GM23248 (cell line): ENCODE data around the gene LYSMD3. TPM values are rescaled to one million over a fixed set of nuclear protein-coding genes. Genes with fewer than 3 reads are reported as not detected.

Experiments
- DNase-seq: peaks from one replicate; pipeline ENCODE4 v3.0.0-alpha.2; 2015
- H2AFZ ChIP-seq: fragments of 200-600 bp; sonication (generic); 2 replicates; pipeline ENCODE4 v1.6.1; 2016; ENCODE audit warnings: antibody characterized with exemption
- H3F3A ChIP-seq: fragments of 200-600 bp; sonication (generic); 2 replicates; pipeline ENCODE4 v1.6.1; 2016; ENCODE audit warnings: mild to moderate bottlenecking, antibody characterized with exemption, mixed run types; ENCODE audit not compliant: insufficient read depth
- H3K27ac ChIP-seq: fragments of 200-600 bp; sonication (generic); 2 replicates; pipeline ENCODE4 v1.5.1; 2016; ENCODE audit warnings: mild to moderate bottlenecking
- H3K27me3 ChIP-seq: fragments of 200-600 bp; sonication (generic); replicated peaks from 2 replicates; pipeline ENCODE4 v1.6.1; 2016; ENCODE audit warnings: mild to moderate bottlenecking; ENCODE audit not compliant: insufficient read depth
- H3K36me3 ChIP-seq: fragments of 200-600 bp; sonication (generic); 2 replicates; pipeline ENCODE4 v1.6.1; 2016; ENCODE audit warnings: low read depth, mild to moderate bottlenecking
- H3K4me1 ChIP-seq: fragments of 200-600 bp; sonication (generic); 2 replicates; pipeline ENCODE4 v1.6.1; 2016; ENCODE audit warnings: mild to moderate bottlenecking; ENCODE audit not compliant: insufficient read depth
- H3K4me2 ChIP-seq: fragments of 200-600 bp; sonication (generic); one replicate; pipeline ENCODE4 v1.6.1; 2016; ENCODE audit warnings: mild to moderate bottlenecking; ENCODE audit not compliant: unreplicated experiment
- H3K4me3 ChIP-seq: fragments of 200-600 bp; sonication (generic); 2 replicates; pipeline ENCODE4 v1.5.1; 2016; ENCODE audit warnings: mild to moderate bottlenecking
- H3K79me2 ChIP-seq: fragments of 200-600 bp; sonication (generic); 2 replicates; pipeline ENCODE4 v1.6.1; 2016; ENCODE audit warnings: mild to moderate bottlenecking; ENCODE audit not compliant: insufficient read depth
- H3K9ac ChIP-seq: fragments of 200-600 bp; sonication (generic); 2 replicates; pipeline ENCODE4 v1.6.1; 2016; ENCODE audit warnings: mild to moderate bottlenecking
- H3K9me2 ChIP-seq: fragments of 200-600 bp; sonication (generic); 2 replicates; pipeline ENCODE4 v1.6.1; 2016; ENCODE audit warnings: mixed run types, mild to moderate bottlenecking, moderate library complexity; ENCODE audit not compliant: insufficient read depth
- H3K9me3 ChIP-seq: fragments of 200-600 bp; sonication (generic); one replicate; pipeline ENCODE4 v1.6.1; 2017; ENCODE audit warnings: low read depth
- H4K20me1 ChIP-seq: fragments of 200-600 bp; sonication (generic); 2 replicates; pipeline ENCODE4 v1.6.0; 2016; ENCODE audit not compliant: insufficient read depth
- EZH2 ChIP-seq: fragments of 200-600 bp; sonication (generic); IDR thresholded peaks from 2 replicates; pipeline ENCODE4 v1.6.1; 2018; ENCODE audit warnings: antibody characterized with exemption, mild to moderate bottlenecking; ENCODE audit not compliant: insufficient read depth, poor library complexity, severe bottlenecking
- EZH2phosphoT487 ChIP-seq: fragments of 200-600 bp; sonication (generic); IDR thresholded peaks from 2 replicates; pipeline ENCODE4 v1.6.1; 2018; ENCODE audit warnings: antibody characterized with exemption, moderate library complexity, mild to moderate bottlenecking, low read depth; ENCODE audit not compliant: insufficient read depth
- WGBS, 2 experiments: methylation state at CpG; one replicate each; pipeline ENCODE4 v1.1.6; 2015 to 2017; ENCODE audit warnings: low lambda C conversion rate in 2 of 2, low coverage in 1 of 2; ENCODE audit errors: missing lambda C conversion rate in 2 of 2; 5-methylcytosine and 5-hydroxymethylcytosine counted together
- in situ Hi-C: fragments of 300-500 bp; cut with MboI; formaldehyde crosslinking; loops from 2 replicates; pipeline ENCODE4 v1.15.0; 2020
- polyA plus RNA-seq: library from polyadenylated mRNA; unstranded; fragments of >200 nt; fragmentation: Nextera tagmentation; extraction: Ambion mirVana; gene quantifications from 2 replicates; pipeline ENCODE4 v1.2.1, GENCODE V29; 2016
- total RNA-seq: library from RNA; depleted of rRNA; stranded (reverse); fragments of >200 nt; shearing (Covaris generic); gene quantifications from 2 replicates; pipeline ENCODE4 v1.2.3, GENCODE V29; 2014

Gene LYSMD3
- total and polyA plus RNA-seq, 2 experiments from 2014 or later: 20.1 to 22.6 TPM

- H3K4me3 ChIP-seq: no peak overlapping the region
- no peak for DNase-seq
- no peaks in the 10 kb centered on the region for H3F3A ChIP-seq
- H3K9me3 ChIP-seq: no peaks in the 10 kb centered on the region
- no peak overlapping the region for H3K9ac ChIP-seq
- no peak overlapping the region for H3K4me2 ChIP-seq
- no peaks in the 10 kb centered on the region for H3K27me3 ChIP-seq
- H3K9me2 ChIP-seq: no peaks in the 10 kb centered on the region
- TF ChIP-seq EZH2: no peak
- no peak for TF ChIP-seq EZH2phosphoT487
- no peak overlapping the region for H3K27ac ChIP-seq
- no peaks in the 10 kb centered on the region for H4K20me1 ChIP-seq
- H2AFZ ChIP-seq: no peak overlapping the region
- H3K4me1 ChIP-seq: peaks cover 7% of the 10 kb centered on the region
- H3K36me3 ChIP-seq: no peaks in the 10 kb centered on the region
- no peaks in the 10 kb centered on the region for H3K79me2 ChIP-seq
- 92 to 96% methylated on average over 2 of the region's 2 CpGs for WGBS, 2 experiments
- in situ Hi-C loops: no loop called here
Measured at GRCh38 chr5:90504743-90505142, 24.6 kb downstream of the LYSMD3 start.

DNA sequence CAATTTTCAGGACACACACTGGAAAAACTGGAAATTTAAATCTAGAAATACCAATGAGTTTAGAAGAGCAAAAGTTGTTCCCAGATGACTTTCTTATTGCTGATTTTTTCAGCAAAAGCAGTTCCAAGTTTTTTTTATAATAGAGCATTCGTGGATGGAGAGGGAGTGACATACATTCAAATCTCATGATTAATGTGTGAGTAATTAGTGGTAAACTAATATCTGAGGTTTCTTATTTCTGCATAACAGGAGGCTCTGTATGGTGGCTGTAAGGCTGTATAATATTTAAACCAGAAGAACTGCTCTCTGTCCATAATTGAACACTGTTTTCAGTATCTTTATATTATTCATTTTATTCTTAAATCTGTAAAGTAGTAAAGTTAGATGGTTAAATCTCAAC, 25.8 kb downstream of the LYSMD3 start:
- Histone ChIP-seq H3K27ac (no peak overlapping the region), H3K4me2 (peak overlapping the region; percentile 7), H3K79me2 (no peaks in the 10 kb centered on the region), H3K9me2 (no peaks in the 10 kb centered on the region), H3F3A (no peaks in the 10 kb centered on the region), H3K9ac (no peak overlapping the region), H3K4me3 (no peak overlapping the region), H4K20me1 (no peaks in the 10 kb centered on the region), H3K27me3 (no peaks in the 10 kb centered on the region), H3K9me3 (no peaks in the 10 kb centered on the region), H3K4me1 (peaks cover 7% of the 10 kb centered on the region), H2AFZ (peak overlapping the region; percentile 27), H3K36me3 (no peaks in the 10 kb centered on the region)
- DNase-seq: peak; percentile 29
- TF ChIP-seq EZH2phosphoT487: no peak
- TF ChIP-seq EZH2: no peak
- 2 to 12% methylated on average over 1 of the region's 1 CpG for WGBS, 2 experiments
- in situ Hi-C loops: no loop called here

DNA sequence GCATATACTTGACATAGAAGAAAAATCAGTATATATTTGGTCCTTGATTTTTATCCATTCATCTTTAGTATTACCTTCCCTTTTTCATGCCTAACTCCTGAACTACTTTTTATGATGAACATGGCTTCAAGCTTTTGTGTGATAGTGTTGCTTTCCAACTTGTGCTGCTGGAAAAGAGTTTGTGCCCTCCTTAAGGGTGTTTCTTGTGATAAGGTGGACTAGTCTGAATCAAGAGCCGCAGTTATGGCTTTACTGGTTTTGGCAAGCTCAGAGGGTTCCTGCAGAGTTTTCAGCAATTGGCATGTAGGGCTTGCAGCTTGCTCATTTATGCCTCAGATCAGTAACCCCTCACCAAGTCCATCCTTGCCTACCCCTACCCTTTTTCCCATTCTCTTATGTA, 34.2 kb downstream of the LYSMD3 start:
- no peaks in the 10 kb centered on the region for H3K79me2 ChIP-seq
- no peaks in the 10 kb centered on the region for H3K9me3 ChIP-seq
- H3K9me2 ChIP-seq: no peaks in the 10 kb centered on the region
- H3K4me2 ChIP-seq: no peak overlapping the region
- TF ChIP-seq EZH2phosphoT487: no peak
- H3F3A ChIP-seq: no peaks in the 10 kb centered on the region
- WGBS, 2 experiments: 96 to 100% methylated on average over 1 of the region's 1 CpG
- DNase-seq: no peak
- H3K27me3 ChIP-seq: no peaks in the 10 kb centered on the region
- no peak overlapping the region for H3K4me3 ChIP-seq
- H4K20me1 ChIP-seq: no peaks in the 10 kb centered on the region
- H2AFZ ChIP-seq: no peak overlapping the region
- in situ Hi-C loops: no loop called here
- no peak overlapping the region for H3K9ac ChIP-seq
- H3K27ac ChIP-seq: no peak overlapping the region
- H3K4me1 ChIP-seq: no peaks in the 10 kb centered on the region
- H3K36me3 ChIP-seq: no peaks in the 10 kb centered on the region

- H4K20me1 ChIP-seq: no peaks in the 10 kb centered on the region
- H3F3A ChIP-seq: no peaks in the 10 kb centered on the region
- no peak overlapping the region for H3K9ac ChIP-seq
- H3K4me3 ChIP-seq: no peak overlapping the region
- no peak for DNase-seq
- H3K9me2 ChIP-seq: no peaks in the 10 kb centered on the region
- no peak overlapping the region for H3K4me2 ChIP-seq
- H3K4me1 ChIP-seq: 0 out of 2 replicates have a peak, but pooled peaks cover 7% of the 10 kb centered on the region
- H3K79me2 ChIP-seq: no peaks in the 10 kb centered on the region
- in situ Hi-C loops: no loop called here
- H3K9me3 ChIP-seq: no peaks in the 10 kb centered on the region
- H2AFZ ChIP-seq: no peak overlapping the region
- no peak for TF ChIP-seq EZH2
- no peak for TF ChIP-seq EZH2phosphoT487
- no peaks in the 10 kb centered on the region for H3K27me3 ChIP-seq
- H3K36me3 ChIP-seq: no peaks in the 10 kb centered on the region
- no peak overlapping the region for H3K27ac ChIP-seq
Measured at GRCh38 chr5:90494043-90494442, 35.3 kb downstream of the LYSMD3 start.

DNA sequence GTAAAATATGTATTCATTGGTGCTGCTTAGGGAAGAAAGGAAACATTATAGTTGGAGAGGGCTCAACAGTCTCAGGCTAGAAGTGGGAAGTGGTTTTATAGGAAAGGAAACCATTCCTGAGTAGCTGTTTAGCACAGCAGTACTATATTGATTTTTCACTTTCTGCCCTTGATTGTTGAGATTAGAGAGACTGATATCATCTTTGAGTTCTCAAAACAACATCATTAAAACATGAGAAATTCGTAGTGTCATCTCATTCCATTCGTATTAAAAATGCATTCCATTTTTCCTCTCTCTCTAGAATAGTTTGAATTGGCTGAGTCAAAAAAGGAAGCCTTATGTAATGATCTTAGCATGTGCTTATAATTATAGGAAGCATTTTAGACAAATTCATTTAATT, 40.6 kb downstream of the LYSMD3 start:
- Histone ChIP-seq H3K9me2 (no peaks in the 10 kb centered on the region), H3K9me3 (no peaks in the 10 kb centered on the region), H3K27ac (peak overlapping the region; percentile 51), H3K4me3 (peak overlapping the region; percentile 50), H3K79me2 (no peaks in the 10 kb centered on the region), H4K20me1 (no peaks in the 10 kb centered on the region), H3K4me2 (peak overlapping the region; percentile 49), H3K36me3 (no peaks in the 10 kb centered on the region), H3K27me3 (no peaks in the 10 kb centered on the region), H3K4me1 (peaks cover 14% of the 10 kb centered on the region), H2AFZ (0 out of 2 replicates have a peak overlapping the region, but pooled peaks have one; percentile 34), H3F3A (peaks cover 7% of the 10 kb centered on the region; the same call in 1 of the 2 replicates), H3K9ac (peak overlapping the region; percentile 22; the same call in 1 of the 2 replicates)
- 0 to 2% methylated on average over 2 of the region's 2 CpGs for WGBS, 2 experiments
- TF ChIP-seq EZH2 (no peak), EZH2phosphoT487 (no peak)
- in situ Hi-C loops: no loop called here
- peak; percentile 79 for DNase-seq
